GM12878 (cell line): ENCODE results near the gene FXYD7. TPM values are rescaled to one million over a fixed set of nuclear protein-coding genes. Genes with fewer than 3 reads are reported as not detected.

ENCODE experiments used
- ATAC-seq: fragments of 200-7000 bp; cut with Tn5 transposase; 3 replicates; pipeline ENCODE4 v1.9.1; 2020; ENCODE audit warnings: mild to moderate bottlenecking, moderate library complexity
- BruUV-seq: library from RNA; stranded (reverse); fragments of 400-500 nt; replicated peaks from 2 replicates; lab custom pipeline; 2021; lab: Mats Ljungman, UMichigan
- CTCF ChIA-PET: fragments of 300-600 bp; sonication (Branson Sonifier 250); formaldehyde crosslinking; extraction: SDS; loops from one replicate; lab custom pipeline; 2021; ENCODE audit warnings: inconsistent platforms; lab: Yijun Ruan, JAX
- POLR2A ChIA-PET: fragments of 350-600 bp; formaldehyde crosslinking; extraction: SDS; loops from one replicate; lab custom pipeline; 2021; ENCODE audit warnings: inconsistent platforms; lab: Charles Lee
- RAD21 ChIA-PET: fragments of 300-600 bp; sonication (Branson Sonifier 250); formaldehyde crosslinking; loops from one replicate; lab custom pipeline; 2023; ENCODE audit warnings: antibody characterized with exemption; ENCODE audit not compliant: unreplicated experiment; lab: Charles Lee
- SMC1A ChIA-PET: fragments of 300-600 bp; sonication (Branson Sonifier 250); formaldehyde crosslinking; loops from one replicate; lab custom pipeline; 2023; ENCODE audit not compliant: unreplicated experiment, uncharacterized antibody; lab: Charles Lee
- DNase-seq: peaks from one replicate; pipeline ENCODE4 v3.0.0-alpha.2; 2011; ENCODE audit warnings: low read depth, low spot score
- FAIRE-seq: peaks from 3 replicates; lab custom pipeline; 2011; peaks lifted over from hg19 to GRCh38; lab: Jason Lieb, UNC
- H2AFZ ChIP-seq: 2 replicates; pipeline ENCODE4 v1.6.0; 2011; ENCODE audit warnings: low read depth, low read length, control low read depth; ENCODE audit not compliant: control insufficient read depth
- H3K27ac ChIP-seq: 2 replicates; pipeline ENCODE4 v1.5.1; 2011; ENCODE audit warnings: control low read depth; ENCODE audit not compliant: control insufficient read depth, insufficient read depth
- H3K27me3 ChIP-seq, 2 experiments: replicated peaks in 1 of 2; 2 replicates each; pipeline versions ENCODE4 v1.6.0 to v1.6.1; 2011; ENCODE audit warnings: low read length in 1 of 2; ENCODE audit not compliant: control insufficient read depth in 2 of 2, insufficient read depth in 2 of 2
- H3K36me3 ChIP-seq, 2 experiments: 2 replicates each; pipeline ENCODE4 v1.5.1; 2011; ENCODE audit warnings: low read length in 1 of 2; ENCODE audit not compliant: control insufficient read depth in 2 of 2, insufficient read depth in 2 of 2
- H3K4me1 ChIP-seq: 2 replicates; pipeline ENCODE4 v1.6.1; 2011; ENCODE audit warnings: mild to moderate bottlenecking, low read length, moderate library complexity, mixed read lengths; ENCODE audit not compliant: control insufficient read depth, insufficient read depth
- H3K4me2 ChIP-seq: 2 replicates; pipeline ENCODE4 v1.6.0; 2011; ENCODE audit warnings: control low read depth; ENCODE audit not compliant: control insufficient read depth, insufficient read depth
- H3K4me3 ChIP-seq: fragments of 200-600 bp; sonication (generic); 2 replicates; pipeline ENCODE4 v1.5.1; 2016
- H3K79me2 ChIP-seq: 2 replicates; pipeline ENCODE4 v1.6.0; 2011; ENCODE audit warnings: low read length; ENCODE audit not compliant: control insufficient read depth, insufficient read depth
- H3K9ac ChIP-seq: 2 replicates; pipeline ENCODE4 v1.8.0; 2011; ENCODE audit warnings: low read length, control low read depth, mixed read lengths; ENCODE audit not compliant: control insufficient read depth, insufficient read depth
- H3K9me3 ChIP-seq: replicated peaks from 3 replicates; pipeline ENCODE4 v1.5.1; 2011; ENCODE audit warnings: mild to moderate bottlenecking, low read length; ENCODE audit not compliant: control insufficient read depth, insufficient read depth
- H4K20me1 ChIP-seq: 2 replicates; pipeline ENCODE4 v1.6.0; 2011; ENCODE audit not compliant: control insufficient read depth, insufficient read depth
- CBX3 ChIP-seq: fragments of 200-600 bp; sonication (generic); IDR thresholded peaks from 2 replicates; pipeline ENCODE4 v1.6.1; 2016; ENCODE audit warnings: low read depth, borderline replicate concordance
- CHD2 ChIP-seq: IDR thresholded peaks from 2 replicates; pipeline ENCODE4 v1.6.1; 2011; ENCODE audit warnings: low read depth, low read length, improper control_type of control experiment, borderline replicate concordance
- HCFC1 ChIP-seq: fragments of 150-350 bp; IDR thresholded peaks from 2 replicates; pipeline ENCODE4 v1.6.1; 2014; ENCODE audit warnings: low read length
- KDM1A ChIP-seq: fragments of 200-600 bp; sonication (generic); IDR thresholded peaks from 2 replicates; pipeline ENCODE4 v1.6.1; 2016; ENCODE audit warnings: borderline replicate concordance
- NKRF ChIP-seq: fragments of 450-650 bp; conservative IDR thresholded peaks from 2 replicates; pipeline ENCODE4 v1.6.1; 2017; ENCODE audit warnings: mild to moderate bottlenecking, moderate library complexity
- NR2C2 ChIP-seq: IDR thresholded peaks from 2 replicates; pipeline ENCODE4 v1.6.1; 2011; ENCODE audit warnings: borderline replicate concordance, low read depth; ENCODE audit not compliant: control insufficient read depth, insufficient read length
- NRF1 ChIP-seq: conservative IDR thresholded peaks from 2 replicates; pipeline ENCODE4 v1.6.1; 2011; ENCODE audit warnings: mild to moderate bottlenecking, low read depth, low read length, improper control_type of control experiment
- PAX8 ChIP-seq: fragments of 450-650 bp; IDR thresholded peaks from 2 replicates; pipeline ENCODE4 v1.6.1; 2017; ENCODE audit warnings: mild to moderate bottlenecking, moderate library complexity
- SMAD1 ChIP-seq: fragments of 450-650 bp; IDR thresholded peaks from 2 replicates; pipeline ENCODE4 v1.6.1; 2018; ENCODE audit warnings: mild to moderate bottlenecking, low read depth; ENCODE audit not compliant: partially characterized antibody
- SMARCA5 ChIP-seq: fragments of 450-650 bp; IDR thresholded peaks from 2 replicates; pipeline ENCODE4 v1.6.1; 2017; ENCODE audit warnings: mild to moderate bottlenecking
- SREBF2 ChIP-seq: IDR thresholded peaks from 2 replicates; pipeline ENCODE4 v1.6.1; 2012; ENCODE audit warnings: mild to moderate bottlenecking, low read length
- STAT1 ChIP-seq: fragments of 450-650 bp; conservative IDR thresholded peaks from 2 replicates; pipeline ENCODE4 v1.6.1; 2014; ENCODE audit warnings: antibody characterized with exemption, mild to moderate bottlenecking
- SUPT20H ChIP-seq: IDR thresholded peaks from 2 replicates; pipeline ENCODE4 v1.6.1; 2011; ENCODE audit warnings: low read depth, mild to moderate bottlenecking, low read length, moderate library complexity, borderline replicate concordance; ENCODE audit not compliant: control insufficient read depth
- ZBED1 ChIP-seq: IDR thresholded peaks from 2 replicates; pipeline ENCODE4 v1.6.1; 2016; ENCODE audit warnings: borderline replicate concordance
- ZNF217 ChIP-seq: fragments of 450-650 bp; IDR thresholded peaks from 2 replicates; pipeline ENCODE4 v1.6.1; 2017; ENCODE audit warnings: antibody characterized with exemption, mild to moderate bottlenecking
- WGBS: methylation state at CpG from one replicate; pipeline ENCODE4 v1.1.6; 2016; ENCODE audit warnings: low lambda C conversion rate; ENCODE audit not compliant: insufficient replicate concordance, insufficient coverage; ENCODE audit errors: missing lambda C conversion rate; 5-methylcytosine and 5-hydroxymethylcytosine counted together
- in situ Hi-C: fragments of 300-500 bp; cut with MboI; formaldehyde crosslinking; loops from 9 replicates; pipeline ENCODE4 v1.14.3; 2018; ENCODE audit warnings: mixed read lengths
- intact Hi-C: fragments of 100-400 bp; cut with micrococcal nuclease; formaldehyde crosslinking; loops from one replicate; pipeline ENCODE4 v1.14.2; 2022; ENCODE audit not compliant: unreplicated experiment
- polyA plus RNA-seq, 11 experiments: library from polyadenylated mRNA; depleted of rRNA in 4 of 11; unstranded in 6 of 11; stranded (reverse) in 5 of 11; fragments of >200 nt; fragmentation: Nextera tagmentation in 4 of 11; fragmentation: Illumina TruSeq in 1 of 11; extraction: Ambion mirVana in 4 of 11; extraction: Trizol in 1 of 11; gene quantifications; 1 replicate in 1 of 11; 2 replicates in 10 of 11; pipeline versions ENCODE4 v1.2.1 to v1.2.3, GENCODE V29; 2011 to 2016; ENCODE audit warnings: inconsistent platforms in 2 of 11, missing spikeins in 2 of 11, low read depth in 1 of 11
- total RNA-seq, 4 experiments: library from RNA; depleted of rRNA in 3 of 4; stranded (reverse); fragments of >200 nt in 3 of 4; fragmentation: Illumina TruSeq in 1 of 4; extraction: Trizol in 1 of 4; gene quantifications; 2 replicates each; pipeline versions ENCODE4 v1.2.1 to v1.2.3, GENCODE V29; 2013 to 2021
- TF ChIP-seq, protein P1 (sequence below): fragments of 450-650 bp; IDR thresholded peaks from 2 replicates; pipeline ENCODE4 v1.6.1; 2018; ENCODE audit warnings: borderline replicate concordance, mild to moderate bottlenecking; ENCODE audit not compliant: partially characterized antibody
- TF ChIP-seq, protein P2 (sequence below): fragments of 450-650 bp; IDR thresholded peaks from 2 replicates; pipeline ENCODE4 v1.6.1; 2017; ENCODE audit warnings: mild to moderate bottlenecking, low read depth, inconsistent platforms; ENCODE audit not compliant: poor library complexity, severe bottlenecking
- TF ChIP-seq, protein P3 (sequence below): IDR thresholded peaks from 2 replicates; pipeline ENCODE4 v1.6.1; 2011; ENCODE audit warnings: low read depth, mild to moderate bottlenecking, low read length, moderate library complexity, borderline replicate concordance; ENCODE audit errors: extremely low read depth

FXYD7 gene
- total and polyA plus RNA-seq, 10 of the 15 experiments (the other 5 are each of a cell fraction or from before 2014, with no cell fraction given) = 0.07 to 0.28 (median 0.12) TPM; not detected in 7

DNA sequence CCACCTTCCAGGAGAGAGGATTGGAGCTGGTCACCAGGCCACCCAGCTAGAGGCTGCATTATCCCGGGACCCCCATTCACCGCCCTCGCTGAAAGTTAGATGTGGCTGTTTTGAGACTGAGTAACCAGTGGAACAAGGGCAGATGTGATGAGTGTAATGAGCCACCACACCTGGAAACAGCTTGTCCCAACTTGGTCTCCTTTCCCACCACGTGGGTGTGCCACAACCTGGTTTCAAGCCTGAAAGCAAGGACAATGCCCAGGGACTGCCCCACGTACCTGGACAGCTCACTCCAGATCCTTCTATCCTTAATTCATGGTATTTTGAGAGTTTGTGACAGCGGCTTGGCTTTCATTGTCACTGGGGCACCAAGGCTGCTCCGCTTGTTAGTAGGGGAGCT, 15.2 kb upstream of the FXYD7 start:
- intact Hi-C loops = no loop called here
- ATAC-seq (no peak), DNase-seq (no peak), FAIRE-seq (no peak)
- CTCF ChIA-PET = interaction anchor here (1.0 to 1.9 kb wide), 4 partner anchors 8 to 15 kb away, joined by 4 to 10 read pairs (median 5); partner anchors contain the start of genes FXYD3 and LGI4
- Histone ChIP-seq H3K4me3 (no peak overlapping the region), H3K36me3 (no peaks in the 10 kb centered on the region), H3K27me3 (no peaks in the 10 kb centered on the region), H3K9me3 (no peaks in the 10 kb centered on the region), H2AFZ (no peak overlapping the region), H3K79me2 (no peaks in the 10 kb centered on the region), H4K20me1 (no peaks in the 10 kb centered on the region), H3K9ac (no peak overlapping the region), H3K4me1 (peaks cover 12% of the 10 kb centered on the region), H3K27ac (no peak overlapping the region), H3K4me2 (no peak overlapping the region)
- RAD21 ChIA-PET = interaction anchor here (1.2 kb wide), 1 partner anchor 61 kb away, joined by 3 read pairs; no protein-coding TSS in a partner anchor
- TF ChIP-seq NKRF (no peak), ZBED1 (no peak), CHD2 (no peak), SMARCA5 (no peak), SMAD1 (no peak), SREBF2 (no peak), STAT1 (no peak), PAX8 (no peak), NR2C2 (no peak), SUPT20H (no peak), HCFC1 (no peak), CBX3 (no peak), NRF1 (no peak), ZNF217 (no peak), KDM1A (no peak)
- TF ChIP-seq, protein P1, sequence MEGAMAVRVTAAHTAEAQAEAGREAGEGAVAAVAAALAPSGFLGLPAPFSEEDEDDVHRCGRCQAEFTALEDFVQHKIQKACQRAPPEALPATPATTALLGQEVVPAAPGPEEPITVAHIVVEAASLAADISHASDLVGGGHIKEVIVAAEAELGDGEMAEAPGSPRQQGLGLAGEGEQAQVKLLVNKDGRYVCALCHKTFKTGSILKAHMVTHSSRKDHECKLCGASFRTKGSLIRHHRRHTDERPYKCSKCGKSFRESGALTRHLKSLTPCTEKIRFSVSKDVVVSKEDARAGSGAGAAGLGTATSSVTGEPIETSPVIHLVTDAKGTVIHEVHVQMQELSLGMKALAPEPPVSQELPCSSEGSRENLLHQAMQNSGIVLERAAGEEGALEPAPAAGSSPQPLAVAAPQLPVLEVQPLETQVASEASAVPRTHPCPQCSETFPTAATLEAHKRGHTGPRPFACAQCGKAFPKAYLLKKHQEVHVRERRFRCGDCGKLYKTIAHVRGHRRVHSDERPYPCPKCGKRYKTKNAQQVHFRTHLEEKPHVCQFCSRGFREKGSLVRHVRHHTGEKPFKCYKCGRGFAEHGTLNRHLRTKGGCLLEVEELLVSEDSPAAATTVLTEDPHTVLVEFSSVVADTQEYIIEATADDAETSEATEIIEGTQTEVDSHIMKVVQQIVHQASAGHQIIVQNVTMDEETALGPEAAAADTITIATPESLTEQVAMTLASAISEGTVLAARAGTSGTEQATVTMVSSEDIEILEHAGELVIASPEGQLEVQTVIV = no peak
- TF ChIP-seq, protein P2, sequence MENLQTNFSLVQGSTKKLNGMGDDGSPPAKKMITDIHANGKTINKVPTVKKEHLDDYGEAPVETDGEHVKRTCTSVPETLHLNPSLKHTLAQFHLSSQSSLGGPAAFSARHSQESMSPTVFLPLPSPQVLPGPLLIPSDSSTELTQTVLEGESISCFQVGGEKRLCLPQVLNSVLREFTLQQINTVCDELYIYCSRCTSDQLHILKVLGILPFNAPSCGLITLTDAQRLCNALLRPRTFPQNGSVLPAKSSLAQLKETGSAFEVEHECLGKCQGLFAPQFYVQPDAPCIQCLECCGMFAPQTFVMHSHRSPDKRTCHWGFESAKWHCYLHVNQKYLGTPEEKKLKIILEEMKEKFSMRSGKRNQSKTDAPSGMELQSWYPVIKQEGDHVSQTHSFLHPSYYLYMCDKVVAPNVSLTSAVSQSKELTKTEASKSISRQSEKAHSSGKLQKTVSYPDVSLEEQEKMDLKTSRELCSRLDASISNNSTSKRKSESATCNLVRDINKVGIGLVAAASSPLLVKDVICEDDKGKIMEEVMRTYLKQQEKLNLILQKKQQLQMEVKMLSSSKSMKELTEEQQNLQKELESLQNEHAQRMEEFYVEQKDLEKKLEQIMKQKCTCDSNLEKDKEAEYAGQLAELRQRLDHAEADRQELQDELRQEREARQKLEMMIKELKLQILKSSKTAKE = no peak
- TF ChIP-seq, protein P3, sequence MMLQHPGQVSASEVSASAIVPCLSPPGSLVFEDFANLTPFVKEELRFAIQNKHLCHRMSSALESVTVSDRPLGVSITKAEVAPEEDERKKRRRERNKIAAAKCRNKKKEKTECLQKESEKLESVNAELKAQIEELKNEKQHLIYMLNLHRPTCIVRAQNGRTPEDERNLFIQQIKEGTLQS = no peak
- SMC1A ChIA-PET = interaction anchor here (0.6 kb wide), 1 partner anchor 25 kb away, joined by 4 read pairs; no protein-coding TSS in a partner anchor
- in situ Hi-C loops = no loop called here
- POLR2A ChIA-PET = no interaction called here
- WGBS = 46% methylated on average over 7 of the region's 7 CpGs
- BruUV-seq = no TSS peak
